ENCODE data around the gene FANCC. TPM values are rescaled to one million over a fixed set of nuclear protein-coding genes. Genes with fewer than 3 reads are reported as not detected.
"Not testable (repeated sequence)": the region's sequence is repeated elsewhere in the genome, so short reads cannot be mapped to it uniquely, and the experiment has no call there.

FANCC gene
- total RNA-seq, 2 experiments from 2014 or later, result 5.7 to 6.3 TPM

DNA sequence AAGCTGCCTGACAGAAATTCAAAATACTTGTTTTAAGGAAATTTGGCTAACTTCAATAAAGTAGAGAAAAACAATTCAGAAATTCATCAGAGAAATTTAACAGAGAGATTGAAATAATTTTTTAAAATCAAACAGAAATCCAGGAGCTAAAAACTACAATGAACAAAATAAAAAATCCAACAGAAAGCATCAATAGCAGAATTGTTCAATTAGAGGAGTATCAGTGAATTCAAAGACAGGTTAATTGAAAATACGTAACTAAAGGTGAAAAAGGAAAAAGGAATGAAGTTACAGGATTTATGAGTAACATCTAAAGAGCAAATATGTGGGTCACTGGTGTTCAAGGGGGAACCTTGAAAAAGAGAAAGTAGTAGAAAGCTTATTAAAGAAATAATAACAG, 36.8 kb downstream of the FANCC start:
- no peaks in the 10 kb centered on the region for H3K36me3 ChIP-seq (ENCODE audit: insufficient read depth, low read length)
- no peaks in the 10 kb centered on the region for H3K4me1 ChIP-seq (ENCODE audit: insufficient read depth, low read length)
- Mint-ChIP-seq H3K27ac (no peak overlapping the region), H3K4me1 (ENCODE audit: low read depth) (peaks cover 12% of the 10 kb centered on the region), H3K36me3 (ENCODE audit: low read depth) (peaks cover 20% of the 10 kb centered on the region), H3K9me3 (peaks cover 20% of the 10 kb centered on the region), H3K4me3 (no peak overlapping the region), H3K27me3 (no peaks in the 10 kb centered on the region)
- peaks cover 8 to 12% of the 10 kb centered on the region in 2 experiments for H3K9me3 ChIP-seq (ENCODE audit: control insufficient read depth in 1 of 2, insufficient read depth in 1 of 2, low read length in 2 of 2)
- H3K27me3 ChIP-seq (ENCODE audit: control insufficient read depth in 1 of 2, insufficient read depth in 2 of 2, low read length in 2 of 2), result no peaks in the 10 kb centered on the region
- intact Hi-C loops (cut with DNase I, micrococcal nuclease), result no loop called here
- ATAC-seq (ENCODE audit: poor library complexity) (no peak), DNase-seq (no peak)
- H3K4me3 ChIP-seq (ENCODE audit: low read length), result no peak overlapping the region
- TF ChIP-seq, protein P1, sequence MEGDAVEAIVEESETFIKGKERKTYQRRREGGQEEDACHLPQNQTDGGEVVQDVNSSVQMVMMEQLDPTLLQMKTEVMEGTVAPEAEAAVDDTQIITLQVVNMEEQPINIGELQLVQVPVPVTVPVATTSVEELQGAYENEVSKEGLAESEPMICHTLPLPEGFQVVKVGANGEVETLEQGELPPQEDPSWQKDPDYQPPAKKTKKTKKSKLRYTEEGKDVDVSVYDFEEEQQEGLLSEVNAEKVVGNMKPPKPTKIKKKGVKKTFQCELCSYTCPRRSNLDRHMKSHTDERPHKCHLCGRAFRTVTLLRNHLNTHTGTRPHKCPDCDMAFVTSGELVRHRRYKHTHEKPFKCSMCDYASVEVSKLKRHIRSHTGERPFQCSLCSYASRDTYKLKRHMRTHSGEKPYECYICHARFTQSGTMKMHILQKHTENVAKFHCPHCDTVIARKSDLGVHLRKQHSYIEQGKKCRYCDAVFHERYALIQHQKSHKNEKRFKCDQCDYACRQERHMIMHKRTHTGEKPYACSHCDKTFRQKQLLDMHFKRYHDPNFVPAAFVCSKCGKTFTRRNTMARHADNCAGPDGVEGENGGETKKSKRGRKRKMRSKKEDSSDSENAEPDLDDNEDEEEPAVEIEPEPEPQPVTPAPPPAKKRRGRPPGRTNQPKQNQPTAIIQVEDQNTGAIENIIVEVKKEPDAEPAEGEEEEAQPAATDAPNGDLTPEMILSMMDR (IDR thresholded peaks at IDR 0.05), result no peak
- POLR2A ChIA-PET, result interaction anchor here (1.0 kb wide), 1 partner anchor 215 kb away, joined by 4 read pairs; no protein-coding TSS in a partner anchor
- no peak overlapping the region for H3K27ac ChIP-seq (ENCODE audit: low read depth in 1 of 2, low read length in 2 of 2)
- CTCF ChIA-PET, result no interaction called here

- ChIA-PET CTCF (no interaction called here), POLR2A (no interaction called here)
- TF ChIP-seq, protein P1 (IDR thresholded peaks at IDR 0.05), result no peak
- H3K4me1 ChIP-seq (ENCODE audit: insufficient read depth, low read length), result no peaks in the 10 kb centered on the region
- no peak overlapping the region for H3K27ac Mint-ChIP-seq
- peaks cover 24% of the 10 kb centered on the region for H3K4me1 Mint-ChIP-seq (ENCODE audit: low read depth)
- no peak overlapping the region for H3K27ac ChIP-seq (ENCODE audit: low read depth in 1 of 2, low read length in 2 of 2)
- no peaks in the 10 kb centered on the region for H3K36me3 ChIP-seq (ENCODE audit: insufficient read depth, low read length)
- DNase-seq, result no peak
- intact Hi-C loops (cut with DNase I, micrococcal nuclease), result no loop called here
- no peak overlapping the region for H3K4me3 ChIP-seq (ENCODE audit: low read length)
- H3K4me3 Mint-ChIP-seq, result no peak overlapping the region
- H3K36me3 Mint-ChIP-seq (ENCODE audit: low read depth), result peaks cover 20% of the 10 kb centered on the region
- H3K27me3 Mint-ChIP-seq, result no peaks in the 10 kb centered on the region
- H3K9me3 ChIP-seq (ENCODE audit: control insufficient read depth in 1 of 2, insufficient read depth in 1 of 2, low read length in 2 of 2), result peaks cover 8 to 12% of the 10 kb centered on the region in 2 experiments
- H3K27me3 ChIP-seq (ENCODE audit: control insufficient read depth in 1 of 2, insufficient read depth in 2 of 2, low read length in 2 of 2), result no peaks in the 10 kb centered on the region
- ATAC-seq (ENCODE audit: poor library complexity), result no peak
- peaks cover 20% of the 10 kb centered on the region for H3K9me3 Mint-ChIP-seq
These were observed 40.0 kb downstream of the FANCC start for GRCh38 chr9:95277509-95277908.

DNA sequence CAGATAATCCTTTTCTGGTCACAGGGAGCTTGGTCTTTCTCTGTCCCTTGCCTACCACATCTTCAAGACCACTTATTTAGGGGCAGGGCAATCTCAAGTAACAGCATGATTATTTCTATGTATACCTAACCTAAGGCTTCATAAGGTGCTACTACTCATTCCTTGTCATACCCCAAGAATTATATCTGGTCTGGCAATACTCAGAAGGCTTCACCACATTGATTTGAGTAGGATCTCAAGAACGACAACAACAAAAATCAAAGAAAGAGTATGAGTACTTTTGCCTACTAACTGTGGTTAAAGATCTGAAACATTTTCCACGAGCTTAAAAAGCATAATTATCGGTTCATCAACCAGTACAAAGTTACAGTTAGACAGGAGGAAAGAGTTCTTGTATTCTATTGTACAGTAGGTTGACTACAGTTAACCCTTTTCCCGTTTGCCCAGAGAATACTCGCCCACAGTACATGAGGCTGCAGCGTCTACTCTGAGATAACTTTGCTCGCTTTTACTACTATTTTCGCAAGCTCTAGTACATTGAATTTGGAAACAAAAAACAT, 41.0 kb downstream of the FANCC start:
- H3K4me3 Mint-ChIP-seq, result peak overlapping the region; percentile 28
- CTCF ChIA-PET, result no interaction called here
- no peak overlapping the region for H3K4me3 ChIP-seq (ENCODE audit: low read length)
- H3K36me3 Mint-ChIP-seq (ENCODE audit: low read depth), result peaks cover 20% of the 10 kb centered on the region
- H3K4me1 Mint-ChIP-seq (ENCODE audit: low read depth), result peaks cover 24% of the 10 kb centered on the region
- H3K9me3 Mint-ChIP-seq, result peaks cover 14% of the 10 kb centered on the region
- no peak overlapping the region for H3K27ac Mint-ChIP-seq
- ATAC-seq (ENCODE audit: poor library complexity), result peak; percentile 29
- intact Hi-C loops (cut with DNase I, micrococcal nuclease), result no loop called here
- no peaks in the 10 kb centered on the region for H3K27me3 Mint-ChIP-seq
- H3K4me1 ChIP-seq (ENCODE audit: insufficient read depth, low read length), result no peaks in the 10 kb centered on the region
- H3K36me3 ChIP-seq (ENCODE audit: insufficient read depth, low read length), result no peaks in the 10 kb centered on the region
- H3K27ac ChIP-seq (ENCODE audit: low read depth in 1 of 2, low read length in 2 of 2), result no peak overlapping the region
- DNase-seq, result no peak
- POLR2A ChIA-PET, result interaction anchor here (1.2 kb wide), 1 partner anchor 10 kb away, joined by 4 read pairs; no protein-coding TSS in a partner anchor
- TF ChIP-seq, protein P1 (IDR thresholded peaks at IDR 0.05), result no peak
- no peaks in the 10 kb centered on the region for H3K27me3 ChIP-seq (ENCODE audit: control insufficient read depth in 1 of 2, insufficient read depth in 2 of 2, low read length in 2 of 2)
- H3K9me3 ChIP-seq (ENCODE audit: control insufficient read depth in 1 of 2, insufficient read depth in 1 of 2, low read length in 2 of 2), result peaks cover 8 to 12% of the 10 kb centered on the region in 2 experiments

GRCh38 chr9:95274160-95274559, 43.3 kb downstream of the FANCC start:
- H3K27me3 Mint-ChIP-seq; H3K9me3 ChIP-seq (ENCODE audit: control insufficient read depth in 1 of 2, insufficient read depth in 1 of 2, low read length in 2 of 2); H3K36me3 ChIP-seq (ENCODE audit: insufficient read depth, low read length); H3K27ac ChIP-seq (ENCODE audit: low read depth in 1 of 2, low read length in 2 of 2); POLR2A ChIA-PET; H3K27ac Mint-ChIP-seq; H3K9me3 Mint-ChIP-seq; ATAC-seq (ENCODE audit: poor library complexity); H3K4me1 ChIP-seq (ENCODE audit: insufficient read depth, low read length); CTCF ChIA-PET; DNase-seq; H3K4me3 Mint-ChIP-seq; H3K4me3 ChIP-seq (ENCODE audit: low read length); H3K36me3 Mint-ChIP-seq (ENCODE audit: low read depth); H3K27me3 ChIP-seq (ENCODE audit: control insufficient read depth in 1 of 2, insufficient read depth in 2 of 2, low read length in 2 of 2); intact Hi-C loops (cut with DNase I, micrococcal nuclease): not testable (repeated sequence)
- H3K4me1 Mint-ChIP-seq (ENCODE audit: low read depth), result peaks cover 24% of the 10 kb centered on the region
